ENCODE measurements around the gene TMEM258. TPM values are rescaled to one million over a fixed set of nuclear protein-coding genes. Genes with fewer than 3 reads are reported as not detected.
A peak's percentile ranks its signal among the peaks of the same experiment; 100 is the strongest.

The TMEM258 gene
- total and polyA plus RNA-seq, 9 of the 15 experiments (the other 6 are each of a cell fraction or from before 2014, with no cell fraction given), result 97.2 to 856 (median 231) TPM

DNA sequence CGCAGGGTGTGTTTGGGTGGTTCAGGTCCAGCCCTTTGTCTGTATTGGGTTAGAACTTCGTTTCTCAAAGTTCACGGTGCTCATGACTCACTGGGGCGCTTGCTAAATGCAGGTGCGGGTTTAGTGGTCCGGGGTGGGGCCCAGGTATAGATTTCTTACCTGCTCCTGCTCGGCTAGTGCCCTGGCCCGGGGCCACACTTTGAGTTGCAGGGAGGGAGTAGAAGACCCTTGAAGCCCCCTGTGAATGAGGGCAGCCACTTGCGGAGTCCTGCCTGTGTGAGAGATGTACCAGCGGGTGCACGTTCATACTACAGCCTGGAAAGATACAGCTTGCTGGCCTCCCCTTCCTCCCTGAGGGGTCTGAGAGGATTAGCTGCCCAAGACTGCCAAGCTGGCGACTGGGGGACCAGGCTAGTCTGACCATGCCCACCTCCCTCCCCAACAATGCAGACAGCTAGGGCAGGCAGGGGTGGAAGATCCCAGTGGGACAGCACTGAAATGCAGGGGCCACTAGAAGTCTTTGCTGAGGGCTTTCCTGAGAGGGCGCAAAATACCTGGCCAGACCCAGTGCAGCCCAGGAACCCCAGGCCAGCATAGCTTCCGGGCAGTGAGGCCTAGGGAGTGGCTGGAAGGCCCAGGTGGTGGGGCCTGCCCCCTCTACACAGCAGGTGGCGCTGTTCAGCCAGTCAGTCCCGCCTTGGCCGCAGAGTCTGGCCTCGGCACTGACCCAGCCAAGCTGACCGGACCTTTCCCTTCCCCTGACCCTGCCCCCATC lies 45.0 kb downstream of the TMEM258 start (continued):
- TF ChIP-seq SMC3 (conservative IDR thresholded peaks at IDR 0.05; ENCODE audit: insufficient read depth, low read depth, low read length) (peak; percentile 89), KAT8 (IDR thresholded peaks at IDR 0.05; ENCODE audit: low read depth) (no peak), MYNN (IDR thresholded peaks at IDR 0.05) (0 out of 2 replicates have a peak, but pooled peaks have one; percentile 49), MYNN (CRISPR knock-in tag; IDR thresholded peaks at IDR 0.05) (no peak), E2F5 (CRISPR knock-in tag; IDR thresholded peaks at IDR 0.05) (no peak), MYC (IDR thresholded peaks at IDR 0.05; ENCODE audit: low read depth, low read length) (peak; percentile 37; the same call in 1 of the 2 replicates), MYC (CRISPR knock-in tag; IDR thresholded peaks at IDR 0.05; ENCODE audit: borderline replicate concordance, low read depth) (no peak), ZNF175 (CRISPR knock-in tag; IDR thresholded peaks at IDR 0.05; ENCODE audit: low read depth) (no peak), SRSF9 (IDR thresholded peaks at IDR 0.05; ENCODE audit: borderline replicate concordance, low read depth, low read length) (no peak), SUPT5H (IDR thresholded peaks at IDR 0.05) (no peak), THRB (CRISPR knock-in tag; conservative IDR thresholded peaks at IDR 0.05) (no peak), HMG20A (CRISPR knock-in tag; conservative IDR thresholded peaks at IDR 0.05) (no peak), ZNF707 (CRISPR knock-in tag; conservative IDR thresholded peaks at IDR 0.05) (no peak), CBX2 (IDR thresholded peaks at IDR 0.05; ENCODE audit: insufficient read depth, low read length, poor library complexity, severe bottlenecking) (no peak), MCM7 (IDR thresholded peaks at IDR 0.05) (no peak), SETDB1 (IDR thresholded peaks at IDR 0.05; ENCODE audit: low read length) (no peak), NFATC3 (IDR thresholded peaks at IDR 0.05) (no peak), REST (IDR thresholded peaks at IDR 0.05; ENCODE audit: borderline replicate concordance) (peak; percentile 89), REST (CRISPR knock-in tag; IDR thresholded peaks at IDR 0.05; ENCODE audit: low read depth) (peak; percentile 40; the same call in 1 of the 2 replicates), BDP1 (IDR thresholded peaks at IDR 0.05; ENCODE audit: insufficient read depth, insufficient read length) (no peak)

Measured in K562 (cell line).